Liver (tissue), 9 donors: ENCODE measurements around the gene CDH23. TPM values are rescaled to one million over a fixed set of nuclear protein-coding genes. Genes with fewer than 3 reads are reported as not detected.
A peak's percentile ranks its signal among the peaks of the same experiment; 100 is the strongest.

Experiments
- DNase-seq: peaks from one replicate; pipeline ENCODE4 v3.0.0-alpha.2; 2017; ENCODE audit warnings: low spot score
- H3K27ac ChIP-seq, 2 donors: one replicate each; pipeline ENCODE4 v1.7.0; 2013; ENCODE audit warnings: inconsistent platforms in 2 of 2, low read length in 2 of 2, control low read depth in 1 of 2, low read depth in 1 of 2, mild to moderate bottlenecking in 1 of 2
- H3K27me3 ChIP-seq, 4 donors: one replicate each; pipeline versions ENCODE4 v1.6.1 to v1.7.0; 2013; ENCODE audit warnings: low read length in 3 of 4, inconsistent platforms in 1 of 4, mild to moderate bottlenecking in 1 of 4, moderate library complexity in 1 of 4; ENCODE audit not compliant: control insufficient read depth in 4 of 4, insufficient read depth in 4 of 4
- H3K36me3 ChIP-seq, 4 donors: one replicate each; pipeline versions ENCODE4 v1.6.1 to v1.7.0; 2013; ENCODE audit warnings: low read length in 3 of 4, mild to moderate bottlenecking in 3 of 4, low read depth in 1 of 4, moderate library complexity in 1 of 4; ENCODE audit not compliant: control insufficient read depth in 4 of 4, insufficient read depth in 3 of 4
- H3K4me1 ChIP-seq, 4 donors: one replicate each; pipeline versions ENCODE4 v1.6.1 to v1.7.0; 2013; ENCODE audit warnings: low read length in 3 of 4, mild to moderate bottlenecking in 3 of 4, moderate library complexity in 1 of 4; ENCODE audit not compliant: control insufficient read depth in 4 of 4, insufficient read depth in 4 of 4
- H3K4me3 ChIP-seq, 3 donors: one replicate each; pipeline versions ENCODE4 v1.6.1 to v1.7.0; 2013; ENCODE audit warnings: low read length in 3 of 3, control low read depth in 1 of 3, low read depth in 1 of 3, mild to moderate bottlenecking in 1 of 3
- H3K9ac ChIP-seq, 2 donors: one replicate each; pipeline ENCODE4 v1.7.0; 2013; ENCODE audit warnings: low read length in 2 of 2, mild to moderate bottlenecking in 2 of 2, moderate library complexity in 2 of 2, control low read depth in 1 of 2, low read depth in 1 of 2
- H3K9me3 ChIP-seq, 4 donors: one replicate each; pipeline versions ENCODE4 v1.6.1 to v1.7.0; 2013; ENCODE audit warnings: low read length in 3 of 4; ENCODE audit not compliant: control insufficient read depth in 4 of 4
- ATF3 ChIP-seq: IDR thresholded peaks from 2 replicates; pipeline ENCODE4 v1.6.1; 2016; ENCODE audit warnings: antibody characterized with exemption
- CTCF ChIP-seq: fragments of 150-350 bp; IDR thresholded peaks from 2 replicates; pipeline ENCODE4 v1.5.1; 2017; ENCODE audit warnings: improper control_type of control experiment, low read depth, low read length; ENCODE audit not compliant: missing input control
- EGR1 ChIP-seq, 2 donors: IDR thresholded peaks; 2 replicates each; pipeline ENCODE4 v1.6.1; 2016 to 2018; ENCODE audit warnings: antibody characterized with exemption in 2 of 2, low read depth in 2 of 2
- FOXA1 ChIP-seq: IDR thresholded peaks from 2 replicates; pipeline ENCODE4 v1.6.1; 2016; ENCODE audit warnings: antibody characterized with exemption
- FOXA2 ChIP-seq: IDR thresholded peaks from 2 replicates; pipeline ENCODE4 v1.6.1; 2016; ENCODE audit warnings: antibody characterized with exemption
- GABPA ChIP-seq, 2 donors: IDR thresholded peaks in 1 of 2; conservative IDR thresholded peaks in 1 of 2; 2 replicates each; pipeline ENCODE4 v1.6.1; 2016; ENCODE audit warnings: antibody characterized with exemption in 2 of 2, mild to moderate bottlenecking in 1 of 2, moderate library complexity in 1 of 2
- HNF4A ChIP-seq, 2 donors: conservative IDR thresholded peaks; 2 replicates each; pipeline ENCODE4 v1.6.1; 2016; ENCODE audit warnings: antibody characterized with exemption in 2 of 2, mild to moderate bottlenecking in 2 of 2
- HNF4G ChIP-seq: IDR thresholded peaks from 2 replicates; pipeline ENCODE4 v1.6.1; 2016; ENCODE audit warnings: antibody characterized with exemption
- JUND ChIP-seq, 2 donors: IDR thresholded peaks; 2 replicates each; pipeline ENCODE4 v1.6.1; 2016; ENCODE audit warnings: antibody characterized with exemption in 2 of 2
- MAX ChIP-seq: IDR thresholded peaks from 2 replicates; pipeline ENCODE4 v1.6.1; 2016; ENCODE audit warnings: antibody characterized with exemption
- NR2F2 ChIP-seq: IDR thresholded peaks from 2 replicates; pipeline ENCODE4 v1.6.1; 2016; ENCODE audit warnings: antibody characterized with exemption
- RAD21 ChIP-seq, 2 donors: IDR thresholded peaks; 2 replicates each; pipeline ENCODE4 v1.6.1; 2016; ENCODE audit warnings: antibody characterized with exemption in 2 of 2, mild to moderate bottlenecking in 2 of 2
- REST ChIP-seq: IDR thresholded peaks from 2 replicates; pipeline ENCODE4 v1.6.1; 2016; ENCODE audit warnings: antibody characterized with exemption, mild to moderate bottlenecking
- RXRA ChIP-seq, 2 donors: IDR thresholded peaks; 2 replicates each; pipeline ENCODE4 v1.6.1; 2017 to 2018; ENCODE audit warnings: antibody characterized with exemption in 2 of 2, mild to moderate bottlenecking in 1 of 2
- SP1 ChIP-seq: IDR thresholded peaks from 2 replicates; pipeline ENCODE4 v1.6.1; 2018; ENCODE audit warnings: antibody characterized with exemption, mild to moderate bottlenecking
- TAF1 ChIP-seq: conservative IDR thresholded peaks from 2 replicates; pipeline ENCODE4 v1.6.1; 2016; ENCODE audit warnings: antibody characterized with exemption, mild to moderate bottlenecking
- YY1 ChIP-seq: IDR thresholded peaks from 2 replicates; pipeline ENCODE4 v1.6.1; 2016; ENCODE audit warnings: antibody characterized with exemption, mild to moderate bottlenecking
- ZBTB33 ChIP-seq: IDR thresholded peaks from 2 replicates; pipeline ENCODE4 v1.6.1; 2016; ENCODE audit warnings: antibody characterized with exemption
- WGBS: extraction: QIAGEN DNeasy Blood & Tissue Kit; methylation state at CpG from one replicate; pipeline ENCODE4 v1.1.7; 2013; 5-methylcytosine and 5-hydroxymethylcytosine counted together
- polyA plus RNA-seq, 2 donors: library from polyadenylated mRNA; stranded (reverse) in 1 of 2; unstranded in 1 of 2; fragments of 200-250 nt in 1 of 2; fragments of >200 nt in 1 of 2; fragmentation: Nextera tagmentation in 1 of 2; extraction: Ambion mirVana in 1 of 2; gene quantifications; one replicate each; pipeline versions ENCODE4 v1.2.1 to v1.2.3, GENCODE V29; 2013 to 2015
- total RNA-seq, 2 donors: library from RNA; depleted of rRNA; stranded (reverse); fragments of >200 nt; gene quantifications; one replicate each; pipeline ENCODE4 v1.2.3, GENCODE V29; 2014
- donor health status: healthy.
- donor health status: healthy.
- donor health status: healthy.
- donor health status: healthy.
- donor health status: healthy.

The CDH23 gene
- total and polyA plus RNA-seq, 4 donors, result 1.5 to 4.7 (median 3.4) TPM

GRCh38 chr10:71616817-71617654, 220.3 kb downstream of the CDH23 start:
- Histone ChIP-seq H3K36me3 (no peaks in the 10 kb centered on the region), H3K27ac (no peak overlapping the region)
- WGBS, result 50% methylated on average over 12 of the region's 12 CpGs

More at GRCh38 chr10:71616817-71617654, 220.3 kb downstream of the CDH23 start:
- H3K9ac ChIP-seq, result no peak overlapping the region
- no peak overlapping the region for H3K4me3 ChIP-seq
- H3K4me1 ChIP-seq, result peaks cover 11 to 27% (median 22%) of the 10 kb centered on the region in 4 donors
- TF ChIP-seq GABPA (IDR thresholded peaks at IDR 0.05 in 1 of 2, conservative IDR thresholded peaks at IDR 0.05 in 1 of 2) (no peak), FOXA2 (peak; percentile 46), HNF4G (no peak), CTCF (no peak), ZBTB33 (peak; percentile 53), ATF3 (no peak), NR2F2 (no peak), RXRA (IDR thresholded peaks at IDR 0.05) (peak; percentile 99), YY1 (peak; percentile 24), EGR1 (IDR thresholded peaks at IDR 0.05; ENCODE audit: low read depth in 2 of 2) (peak in 1 of 2 donors; percentile 13), REST (no peak), MAX (peak; percentile 62), HNF4A (conservative IDR thresholded peaks at IDR 0.05) (peak; percentile 76 to 80), RAD21 (IDR thresholded peaks at IDR 0.05) (peak in 1 of 2 donors; percentile 51), TAF1 (no peak), FOXA1 (peak; percentile 46), SP1 (peak; percentile 83), JUND (IDR thresholded peaks at IDR 0.05) (peak in 1 of 2 donors; percentile 36)
- H3K9me3 ChIP-seq, result no peaks in the 10 kb centered on the region
- H3K27me3 ChIP-seq, result no peaks in the 10 kb centered on the region
- DNase-seq, result no peak
